NCI-H2107 treated with DMSO at 0.1 percent for 48 hours (cell line): ENCODE measurements around the gene AGAP1.

Source experiments
- DNase-seq: peaks from one replicate; lab custom pipeline; 2025; ENCODE audit not compliant: unreplicated experiment; lab: John Stamatoyannopoulos, UW

AGAP1 gene

GRCh38 chr2:235727174-235727573 is 233.3 kb downstream of the AGAP1 start:
- no peak for DNase-seq

- DNase-seq, result no peak
Measured at GRCh38 chr2:235727891-235728799, 234.3 kb downstream of the AGAP1 start.

DNA sequence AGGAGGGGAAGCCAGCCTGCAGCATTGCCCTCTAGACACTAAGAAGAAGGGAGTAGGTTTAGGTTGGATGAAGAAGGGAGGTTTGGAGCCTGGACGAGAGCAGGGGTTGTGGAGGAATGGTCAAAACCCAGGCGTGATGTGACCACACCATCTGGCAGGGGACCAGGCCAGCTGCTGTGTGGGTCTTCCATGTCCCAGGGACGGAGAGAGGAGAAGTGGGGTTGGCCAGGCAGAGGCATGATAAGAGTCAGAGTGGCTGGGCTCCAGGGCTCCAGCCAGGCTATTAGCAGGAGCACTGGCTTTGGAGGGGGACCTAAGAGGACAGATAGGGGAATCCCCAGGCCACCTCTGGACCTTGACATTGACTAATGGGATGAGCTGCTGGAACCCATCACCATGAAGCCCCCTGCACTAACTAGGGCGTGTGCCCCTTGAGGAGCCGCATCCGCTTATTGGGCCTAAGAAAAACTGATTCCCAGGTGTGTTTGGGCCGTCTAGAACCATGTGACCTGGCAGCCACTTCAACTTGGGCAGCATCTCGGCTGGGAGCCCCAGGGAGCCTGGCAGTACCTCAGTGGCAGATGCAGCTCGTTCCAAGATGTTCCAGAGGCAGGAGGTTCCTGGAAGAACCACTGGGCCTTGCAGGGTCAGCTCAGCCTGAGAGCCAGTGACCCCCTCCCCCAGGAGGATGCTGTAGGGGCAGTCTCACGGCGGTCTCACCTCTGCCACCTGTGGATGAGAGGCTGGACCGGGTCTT is 235.1 kb downstream of the AGAP1 start:
- no peak for DNase-seq

DNA sequence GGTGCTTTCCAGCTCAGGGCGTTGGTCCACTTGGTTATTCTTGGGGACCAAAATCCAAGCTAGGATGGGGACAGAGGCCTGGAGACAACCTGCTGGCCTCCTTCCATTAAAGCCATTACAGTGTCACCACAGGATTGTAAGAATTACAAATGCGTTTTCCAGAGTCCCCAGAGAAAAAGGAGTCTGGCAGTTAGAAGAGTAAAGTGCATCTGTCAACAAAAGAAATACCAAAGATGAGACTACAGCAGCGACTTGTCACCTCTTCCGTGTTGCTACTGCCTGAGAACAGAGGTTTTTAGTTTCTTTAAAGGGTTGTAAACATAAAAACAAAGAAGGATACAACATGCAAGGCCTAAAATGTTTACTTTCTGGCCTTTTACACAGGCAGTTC is 235.7 kb downstream of the AGAP1 start:
- DNase-seq, result no peak

GRCh38 chr2:235730115-235730514 is 236.3 kb downstream of the AGAP1 start:
- DNase-seq, result no peak

GRCh38 chr2:235733761-235734160 is 239.9 kb downstream of the AGAP1 start:
- no peak for DNase-seq

- DNase-seq, result no peak
Measured at GRCh38 chr2:235734168-235734567, 240.3 kb downstream of the AGAP1 start.

GRCh38 chr2:235734688-235735231 is 240.9 kb downstream of the AGAP1 start:
- DNase-seq, result no peak

- DNase-seq, result no peak
Measured at GRCh38 chr2:235737396-235737795, 243.6 kb downstream of the AGAP1 start.

DNA sequence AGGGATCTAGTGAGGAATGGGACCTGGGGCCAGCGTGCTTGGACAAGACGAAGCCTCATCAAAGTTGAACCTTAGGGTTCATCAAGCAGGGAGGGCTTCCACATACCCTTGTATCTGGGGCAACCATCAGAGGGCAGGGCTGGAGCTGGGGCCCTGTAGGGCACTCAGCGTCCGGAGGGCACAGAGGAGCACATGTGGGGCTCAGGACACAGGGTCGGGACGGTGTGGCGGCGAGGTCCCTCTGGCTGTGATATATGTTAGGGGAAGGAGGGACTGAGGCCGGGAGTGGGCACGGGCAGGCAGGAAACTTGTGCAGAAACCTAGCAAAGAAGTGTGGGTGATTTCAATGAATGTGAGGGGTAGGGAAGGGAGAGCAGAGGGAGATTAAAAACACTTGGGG is 244.0 kb downstream of the AGAP1 start:
- no peak for DNase-seq

DNA sequence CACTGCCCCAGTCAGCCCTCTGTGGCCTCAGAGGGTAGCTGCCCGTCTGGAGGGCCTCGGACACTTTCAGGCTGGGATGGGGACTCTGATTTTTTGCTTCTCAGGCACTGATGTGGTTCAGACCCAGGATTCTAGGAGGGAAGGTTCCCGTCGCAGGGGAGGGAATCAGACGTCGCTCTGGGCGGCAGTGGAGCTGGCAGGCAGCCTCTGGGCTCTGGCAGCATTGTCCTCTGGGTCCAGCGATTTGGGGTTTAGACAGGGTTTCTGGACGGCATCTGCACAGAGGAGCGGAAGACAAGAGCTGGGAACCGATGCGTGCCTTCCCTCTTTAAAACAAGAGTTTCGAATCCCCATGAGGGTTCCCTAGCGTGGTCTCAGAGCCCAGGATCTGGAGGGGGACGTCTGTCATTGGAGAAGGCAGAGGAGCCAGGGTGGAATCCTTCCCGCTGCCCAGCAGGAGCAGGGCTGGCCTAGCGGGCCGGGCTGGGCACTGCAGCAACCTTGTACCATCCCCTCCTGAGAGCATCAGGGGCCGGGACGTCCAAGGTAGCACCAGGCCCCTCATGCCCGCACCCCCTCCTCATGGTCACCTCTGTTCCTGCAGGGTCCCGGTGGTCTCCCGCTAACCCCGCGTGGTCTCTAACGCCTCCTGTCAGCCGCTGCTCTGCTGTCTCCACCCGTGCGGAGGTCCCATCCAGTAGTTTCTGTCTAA is 246.0 kb downstream of the AGAP1 start:
- no peak for DNase-seq

GRCh38 chr2:235740821-235741220 is 247.0 kb downstream of the AGAP1 start:
- DNase-seq, result peak; percentile 43

DNA sequence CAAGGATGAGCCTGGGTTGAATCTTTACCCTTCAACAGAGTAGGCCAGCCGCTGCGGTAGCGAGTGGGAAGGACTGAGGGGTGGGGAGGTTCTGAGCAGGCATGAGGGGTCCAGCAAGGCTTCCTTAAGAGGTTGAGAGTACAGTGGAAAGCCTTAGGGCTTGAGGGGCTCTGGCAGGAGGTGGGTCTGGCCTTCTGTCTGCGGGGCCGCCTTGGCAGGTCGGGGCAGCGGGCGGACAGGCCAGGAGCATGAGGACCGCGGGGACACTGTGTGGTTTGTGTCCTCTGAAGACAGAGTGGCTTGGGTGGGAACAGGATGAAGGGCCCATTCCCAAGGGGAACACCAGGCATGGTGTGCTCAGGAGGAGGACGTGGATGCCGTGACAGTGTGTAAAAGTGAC is 250.3 kb downstream of the AGAP1 start:
- DNase-seq, result no peak

DNA sequence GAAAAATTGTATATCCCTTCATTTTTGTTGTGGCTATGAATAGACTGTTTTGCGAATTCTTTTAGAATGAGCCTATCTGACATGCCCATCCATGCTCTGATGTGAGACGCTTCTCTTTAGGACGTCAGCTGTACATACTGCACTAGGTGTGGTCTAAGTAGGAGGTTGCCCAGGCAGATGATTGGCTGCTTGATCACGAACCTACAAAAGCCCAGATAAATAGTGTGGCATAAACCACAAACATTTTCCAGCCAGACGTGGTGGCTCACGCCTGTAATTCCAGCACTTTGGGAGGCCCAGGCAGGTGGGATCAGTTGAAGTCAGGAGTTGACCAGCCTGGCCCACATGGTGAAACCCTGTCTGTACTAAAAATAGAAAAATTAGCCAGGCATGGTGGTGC is 251.8 kb downstream of the AGAP1 start:
- DNase-seq, result no peak

DNA sequence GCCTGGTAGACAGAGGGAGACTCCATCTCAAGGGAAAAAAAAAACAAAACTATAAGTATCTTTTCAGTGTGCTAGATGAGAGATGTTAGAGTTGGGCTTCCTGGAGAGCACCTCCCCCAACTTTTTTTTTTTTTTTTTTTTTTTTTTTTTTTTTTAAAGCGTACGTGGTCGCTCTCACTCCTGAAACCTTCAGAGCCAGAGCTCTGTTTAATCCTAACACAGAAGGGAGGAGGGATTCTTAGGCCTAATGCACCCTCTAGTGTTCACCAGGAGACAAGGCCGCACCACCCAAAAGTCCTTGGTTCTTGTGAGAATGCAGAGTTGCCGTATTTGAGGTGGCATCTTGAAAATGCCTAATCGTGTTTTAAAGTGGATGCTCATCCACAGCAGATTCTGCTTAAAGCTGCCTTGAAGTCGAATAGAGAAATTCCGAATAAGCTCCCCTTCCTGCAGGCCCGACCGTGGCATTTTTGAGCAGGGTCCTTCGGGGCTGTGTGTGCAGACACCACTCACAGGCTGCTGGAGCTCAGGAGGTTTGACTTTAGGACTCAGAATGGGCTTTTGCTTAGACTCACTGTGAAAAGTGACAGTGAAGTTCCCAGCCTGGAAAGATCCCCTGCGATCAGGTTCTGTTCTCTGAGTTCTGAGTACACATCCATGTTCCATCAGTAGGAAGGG is 252.6 kb downstream of the AGAP1 start:
- peak; percentile 55 for DNase-seq

DNA sequence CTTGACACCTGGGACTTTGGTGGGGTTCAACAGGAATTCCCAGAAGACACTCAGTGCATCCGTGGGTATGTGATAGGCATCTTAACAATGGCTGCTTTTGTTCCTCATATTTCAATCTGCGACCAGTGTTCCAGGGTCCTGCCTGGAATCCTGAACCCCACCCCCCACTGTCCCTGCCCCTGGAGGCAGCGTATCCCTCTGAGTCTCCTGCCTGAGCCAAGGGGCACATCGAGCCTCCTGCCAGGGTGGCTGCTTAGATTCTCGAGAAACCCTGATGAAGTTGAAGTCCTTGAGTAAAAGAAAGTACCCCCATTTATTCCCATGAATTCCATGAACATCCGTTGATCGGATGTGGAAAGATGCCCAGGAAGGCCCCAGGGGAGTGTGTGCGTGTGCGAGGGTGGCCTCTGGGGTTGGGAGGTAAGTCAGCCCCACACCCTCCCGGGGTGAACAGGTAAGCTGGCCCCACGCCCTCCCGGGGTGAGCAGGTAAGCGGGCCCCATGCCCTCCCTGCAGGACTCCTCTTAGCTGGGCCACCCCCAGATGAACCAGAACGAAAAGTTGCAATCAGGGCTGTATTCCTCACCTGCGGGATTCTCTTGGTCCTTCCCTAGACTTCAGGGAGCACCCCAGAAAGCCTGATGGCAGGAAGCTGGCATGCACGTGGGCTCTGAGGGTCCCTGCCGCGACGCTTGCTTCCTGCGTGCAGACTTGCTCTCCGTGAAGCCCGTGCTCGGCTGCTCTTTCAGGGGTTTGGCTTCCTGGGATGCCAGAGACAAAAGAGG is 253.3 kb downstream of the AGAP1 start:
- no peak for DNase-seq

- peak; percentile 19 for DNase-seq
Measured at GRCh38 chr2:235747786-235748091, 253.9 kb downstream of the AGAP1 start.

DNA sequence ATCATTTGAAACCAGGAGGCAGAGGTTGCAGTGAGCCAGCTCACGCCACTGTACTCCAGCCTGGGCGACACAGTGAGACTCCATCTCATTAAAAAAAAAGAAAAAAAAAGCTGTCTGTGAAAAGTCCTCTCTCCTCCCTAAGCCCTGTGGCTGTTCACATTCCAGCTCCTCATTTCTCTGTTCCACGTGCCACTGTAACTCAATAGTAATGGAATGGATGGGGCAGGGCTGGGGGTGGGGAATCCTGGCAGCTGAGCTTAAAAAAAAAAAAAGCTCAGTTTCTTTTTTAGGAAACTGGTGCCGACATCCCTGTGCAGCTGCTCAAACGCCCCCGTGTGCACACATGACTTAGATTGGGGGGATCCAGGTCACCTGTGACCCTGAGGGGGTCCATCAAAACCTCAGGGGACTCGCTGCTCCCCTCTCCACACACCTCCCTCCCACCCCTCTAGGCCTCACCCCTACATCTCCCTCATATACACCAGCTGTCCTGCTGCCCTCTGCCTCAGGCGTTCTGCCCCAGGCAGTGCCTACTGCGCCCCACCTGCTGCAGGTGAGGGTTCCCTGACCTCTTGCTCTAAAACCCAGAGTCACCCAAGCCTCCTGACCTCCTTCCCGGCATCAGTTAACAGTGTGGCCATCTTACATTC is 255.4 kb downstream of the AGAP1 start:
- no peak for DNase-seq

DNA sequence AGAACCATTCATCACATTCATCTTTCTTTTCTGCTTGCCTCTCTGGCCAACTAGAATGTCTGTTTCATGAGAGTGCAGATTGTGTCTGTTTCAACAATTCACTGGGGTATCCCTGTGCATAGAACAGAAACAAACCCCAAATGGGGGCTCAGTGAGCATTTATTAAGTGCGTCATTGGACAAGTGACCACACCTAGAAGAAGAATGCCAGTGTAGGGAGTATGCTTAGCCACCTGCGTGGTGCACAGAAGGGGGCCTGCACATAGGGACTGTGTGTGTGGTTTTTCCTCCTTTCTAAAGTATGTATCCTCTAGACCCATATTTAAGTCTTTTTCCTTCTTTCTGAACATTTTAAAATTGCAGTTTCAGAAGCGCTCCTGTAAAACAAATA is 255.9 kb downstream of the AGAP1 start:
- no peak for DNase-seq

GRCh38 chr2:235752846-235753245 is 259.0 kb downstream of the AGAP1 start:
- DNase-seq, result no peak
